Effector CD4-positive, alpha-beta T cell (primary cell): ENCODE measurements around the gene KIDINS220.
"Not testable (repeated sequence)": the region's sequence is repeated elsewhere in the genome, so short reads cannot be mapped to it uniquely, and the experiment has no call there.

Source experiments
- DNase-seq: peaks from one replicate; pipeline ENCODE4 v3.0.0-alpha.2; 2020

Gene KIDINS220

GRCh38 chr2:8750221-8750620, 87.2 kb downstream of the KIDINS220 start:
- DNase-seq, result no peak

GRCh38 chr2:8743261-8743660, 94.2 kb downstream of the KIDINS220 start:
- no peak for DNase-seq

DNA sequence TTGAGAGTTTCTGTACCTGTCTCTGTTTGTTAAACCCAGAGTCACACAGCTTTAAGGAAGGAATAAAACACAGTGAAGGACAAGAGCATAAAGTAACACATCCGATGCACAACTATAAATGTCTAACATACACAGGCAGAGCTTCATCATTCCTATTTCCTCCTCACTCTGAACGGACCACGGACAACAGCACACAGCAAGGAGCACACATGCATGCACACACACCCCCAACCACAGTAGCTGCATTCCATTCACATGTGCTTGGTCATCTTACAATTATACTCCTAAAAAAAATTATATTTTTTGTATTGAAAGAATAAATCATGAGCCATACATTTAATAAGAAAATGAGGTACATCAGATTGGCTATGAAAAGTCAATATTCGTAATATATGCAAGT, 97.3 kb downstream of the KIDINS220 start:
- no peak for DNase-seq

DNA sequence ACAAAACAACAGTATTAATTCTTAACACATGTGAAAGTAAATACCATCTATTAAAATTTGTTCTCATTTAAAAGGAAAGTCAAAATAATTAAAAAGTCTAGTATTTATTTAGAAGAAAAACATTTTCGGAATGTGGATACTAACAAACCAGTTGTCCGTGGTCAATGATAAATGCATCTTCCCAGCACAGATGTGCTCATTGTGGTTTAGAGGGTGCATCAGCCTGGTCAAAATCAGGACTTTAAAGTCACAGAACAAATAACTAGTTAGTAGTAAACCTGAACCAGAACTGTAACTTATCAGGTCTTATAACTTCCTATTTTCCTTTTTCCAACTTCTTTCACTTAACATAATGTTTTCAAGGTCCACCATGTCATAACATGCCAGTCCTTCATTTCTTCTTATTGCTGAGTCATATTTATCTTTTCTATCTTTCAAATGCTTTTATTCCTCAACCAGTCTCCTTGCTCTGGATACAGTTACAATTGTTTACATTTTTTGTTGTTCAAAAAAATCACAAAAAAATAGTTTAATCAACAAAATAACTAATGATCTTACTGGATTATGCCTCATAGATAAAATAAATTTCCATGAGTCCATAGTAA, 99.7 kb downstream of the KIDINS220 start:
- DNase-seq, result no peak

DNA sequence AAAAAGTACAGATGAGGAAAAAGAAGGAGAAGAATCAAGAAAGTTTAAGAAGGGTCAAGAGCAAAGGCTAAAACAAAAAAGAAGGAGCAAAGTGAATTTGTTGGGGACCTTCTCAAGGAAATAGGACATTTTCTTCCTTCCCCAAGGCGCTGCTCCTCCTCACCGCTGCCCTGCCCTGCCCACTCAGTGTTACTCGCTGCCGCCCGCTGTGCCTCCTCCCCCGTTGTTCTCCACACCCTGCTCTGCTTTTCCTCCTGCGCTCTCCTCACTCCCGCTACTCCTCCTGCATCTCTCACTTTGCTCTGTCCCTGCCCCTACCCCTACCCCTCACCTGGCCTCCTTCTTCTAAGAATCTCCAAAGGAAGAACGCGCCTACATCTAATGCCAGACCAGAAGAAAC, 104.8 kb downstream of the KIDINS220 start:
- DNase-seq, result no peak

GRCh38 chr2:8729939-8730338, 107.5 kb downstream of the KIDINS220 start:
- DNase-seq, result no peak

GRCh38 chr2:8729101-8729500, 108.3 kb downstream of the KIDINS220 start:
- not testable (repeated sequence) for DNase-seq

- DNase-seq, result no peak
These were observed 109.0 kb downstream of the KIDINS220 start for GRCh38 chr2:8728305-8729015.

- no peak for DNase-seq
These were observed 111.6 kb downstream of the KIDINS220 start for GRCh38 chr2:8725838-8726237.

GRCh38 chr2:8722986-8723385, 114.4 kb downstream of the KIDINS220 start:
- DNase-seq, result no peak

DNA sequence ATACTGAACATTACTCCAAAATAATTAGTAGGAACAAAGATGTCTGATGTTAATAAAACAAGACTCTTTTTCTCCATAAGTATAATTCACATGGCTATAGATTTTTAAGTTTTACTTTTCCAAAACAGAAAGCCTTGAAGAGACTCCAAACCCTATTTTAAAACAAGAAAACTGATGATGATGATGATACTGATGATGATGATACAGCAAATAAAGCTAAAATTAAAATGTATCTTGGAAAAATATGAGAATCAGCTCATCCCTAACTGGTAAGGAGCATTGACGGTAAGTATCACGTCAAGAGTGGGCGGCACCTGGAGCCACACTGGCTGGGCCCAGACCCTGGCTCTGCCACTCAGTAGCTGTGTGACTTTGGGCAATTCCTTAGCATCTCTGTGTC, 116.0 kb downstream of the KIDINS220 start:
- no peak for DNase-seq

- DNase-seq, result no peak
These were observed 116.7 kb downstream of the KIDINS220 start for GRCh38 chr2:8720741-8721140.

DNA sequence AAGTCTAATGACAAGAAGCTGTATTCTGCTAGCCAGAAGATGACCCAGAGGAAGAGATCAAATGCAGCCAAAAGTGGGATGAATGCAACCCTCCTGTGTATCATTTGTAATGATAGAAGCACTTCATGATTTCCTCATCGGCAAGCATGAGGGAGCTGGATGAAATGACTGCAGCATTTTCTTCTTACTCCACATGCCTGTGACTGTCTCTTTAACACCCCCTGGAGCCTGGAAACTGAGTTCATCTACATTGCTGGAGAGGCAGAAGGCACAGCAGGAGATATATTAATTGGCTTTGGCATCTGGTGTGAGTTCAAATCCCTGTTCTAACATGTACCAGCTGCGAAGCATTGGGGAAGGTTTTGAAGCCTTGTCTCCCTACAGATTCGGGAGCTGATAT, 117.9 kb downstream of the KIDINS220 start:
- no peak for DNase-seq

GRCh38 chr2:8714971-8715370, 122.4 kb downstream of the KIDINS220 start:
- no peak for DNase-seq

GRCh38 chr2:8714283-8714682, 123.1 kb downstream of the KIDINS220 start:
- no peak for DNase-seq

DNA sequence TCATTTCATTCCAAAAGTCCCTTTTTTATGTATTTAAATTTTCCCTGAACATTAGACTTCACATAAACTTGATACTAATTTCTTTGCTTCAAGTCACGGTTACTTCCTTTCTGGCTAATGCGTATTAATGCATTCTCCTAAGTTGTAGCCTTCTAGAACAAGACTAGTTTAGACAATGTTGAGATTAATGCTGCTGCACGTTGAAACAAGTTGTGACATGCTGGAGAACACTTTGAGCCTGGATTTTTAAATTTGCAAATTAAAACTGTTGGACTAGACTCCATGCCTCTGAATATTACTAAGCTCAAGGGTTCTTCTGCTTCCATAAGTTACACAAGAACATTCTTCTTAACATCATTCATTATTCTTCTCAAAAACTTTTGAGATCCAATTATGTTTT, 126.5 kb downstream of the KIDINS220 start:
- DNase-seq, result no peak

GRCh38 chr2:8709611-8710010, 127.8 kb downstream of the KIDINS220 start:
- DNase-seq, result no peak

- DNase-seq, result no peak
These were observed 132.5 kb downstream of the KIDINS220 start for GRCh38 chr2:8704906-8705305.

DNA sequence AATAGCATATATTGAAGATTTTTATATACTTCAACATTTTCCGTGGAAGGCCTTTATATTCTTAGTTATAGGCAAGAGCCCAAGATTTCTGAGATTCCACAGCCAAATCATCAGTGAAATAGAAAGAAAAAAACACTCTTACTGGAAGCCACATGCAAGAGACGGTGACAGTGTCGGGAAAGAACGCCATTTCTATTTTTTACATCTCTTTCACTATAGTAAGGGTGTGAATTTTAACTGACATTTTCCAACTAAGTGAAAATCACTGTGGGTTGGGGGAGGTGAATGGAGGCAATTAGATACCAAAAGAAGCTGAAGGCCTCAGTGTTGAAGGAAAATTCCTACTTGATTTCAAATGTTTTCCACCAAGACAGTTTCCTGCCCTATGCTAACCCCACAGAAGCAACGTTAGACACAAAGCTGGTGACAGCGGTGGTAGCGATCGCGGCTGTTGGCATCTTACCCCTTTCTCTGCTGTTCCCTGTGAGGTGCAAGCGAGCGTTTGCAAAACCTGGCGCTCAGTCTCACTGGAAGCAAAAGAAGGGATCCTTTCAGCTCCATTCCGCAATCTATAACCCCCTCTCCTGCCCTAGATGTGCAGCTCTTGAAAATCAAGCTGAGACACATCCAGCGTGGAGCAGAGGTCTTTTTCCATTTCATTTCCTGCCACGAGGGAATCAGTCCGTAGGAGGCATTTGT, 135.6 kb downstream of the KIDINS220 start:
- no peak for DNase-seq

- DNase-seq, result no peak
These were observed 137.6 kb downstream of the KIDINS220 start for GRCh38 chr2:8699839-8700238.

DNA sequence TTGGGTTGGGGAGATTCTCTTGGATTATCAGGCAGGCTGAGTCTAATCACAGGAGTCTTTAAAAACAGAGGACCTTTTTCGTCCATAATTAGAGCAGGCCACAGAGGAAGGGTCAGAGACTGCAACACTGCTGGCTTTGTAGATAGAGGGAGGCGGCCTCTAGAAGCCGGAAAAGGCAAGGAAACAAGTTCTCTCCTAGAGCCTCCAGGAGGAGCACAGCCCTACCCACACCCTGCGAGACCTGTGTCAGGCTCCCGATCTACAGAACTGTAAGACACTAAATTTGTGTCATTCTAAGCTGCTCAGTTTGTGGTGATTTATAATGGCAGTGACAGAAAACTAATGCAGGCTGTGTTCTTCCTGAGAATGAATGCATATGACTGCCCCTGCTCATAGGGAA, 140.2 kb downstream of the KIDINS220 start:
- no peak for DNase-seq

DNA sequence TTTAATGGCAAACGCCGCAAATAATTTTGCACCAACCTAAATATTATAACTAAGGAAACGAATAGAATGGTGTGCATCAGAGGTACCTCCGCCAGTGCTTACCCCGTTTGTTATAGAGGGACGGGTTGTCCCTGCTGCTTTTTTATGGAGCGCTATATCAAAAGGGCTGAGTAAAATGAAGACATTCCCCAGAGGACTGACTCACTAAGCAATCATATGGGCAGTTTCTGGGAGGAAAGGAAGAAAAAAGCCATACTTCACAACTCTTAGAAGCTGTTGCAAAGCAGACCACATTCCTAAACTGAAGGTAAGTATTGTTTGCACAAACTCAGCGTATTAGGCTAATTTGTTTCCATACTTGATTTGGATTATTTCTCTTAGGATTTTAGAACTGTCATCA, 142.7 kb downstream of the KIDINS220 start:
- no peak for DNase-seq

DNA sequence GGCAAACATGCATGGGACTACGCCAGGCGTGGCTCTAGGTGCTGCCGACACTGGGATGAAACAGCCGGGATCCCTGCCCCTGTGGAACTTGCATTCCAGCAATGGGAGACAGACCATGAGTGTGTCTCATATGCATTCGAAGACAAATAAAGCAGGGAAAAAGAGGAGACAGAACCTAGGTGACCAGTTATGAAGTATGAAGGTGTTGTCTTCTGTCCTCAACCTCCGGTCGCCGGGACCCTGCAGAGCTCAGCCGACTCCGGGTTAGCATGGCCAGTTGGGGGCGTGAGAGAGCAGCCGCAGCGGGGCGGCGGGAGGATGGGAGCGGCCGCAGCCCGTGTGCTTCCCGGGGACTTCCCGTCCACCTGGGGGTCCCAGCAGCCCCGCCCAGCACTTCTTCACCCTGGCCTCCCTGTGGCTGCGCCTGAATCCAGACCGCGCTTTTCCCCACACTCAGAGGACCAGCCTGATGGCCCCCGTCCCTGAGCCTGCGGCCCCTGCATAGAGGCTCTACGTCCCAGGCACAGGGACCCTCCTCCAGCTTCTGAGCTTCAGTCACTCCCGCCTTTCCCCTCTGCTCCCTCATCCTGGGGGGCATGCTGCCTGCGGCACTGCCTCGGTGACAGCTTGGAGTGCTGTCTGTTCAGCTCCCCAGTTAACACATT, 144.1 kb downstream of the KIDINS220 start:
- no peak for DNase-seq

GRCh38 chr2:8692783-8693156, 144.6 kb downstream of the KIDINS220 start:
- DNase-seq, result no peak
